Stimulated activated CD4-positive, alpha-beta T cell treated with anti-CD3 and anti-CD28 coated beads, Interleukin-2, amount 100 ng/mL, for 48 hours (primary cell): ENCODE results near the gene SDK2.

Source experiments
- DNase-seq, 2 donors: peaks; one replicate each; pipeline ENCODE4 v3.0.0-alpha.2; 2020

The SDK2 gene

DNA sequence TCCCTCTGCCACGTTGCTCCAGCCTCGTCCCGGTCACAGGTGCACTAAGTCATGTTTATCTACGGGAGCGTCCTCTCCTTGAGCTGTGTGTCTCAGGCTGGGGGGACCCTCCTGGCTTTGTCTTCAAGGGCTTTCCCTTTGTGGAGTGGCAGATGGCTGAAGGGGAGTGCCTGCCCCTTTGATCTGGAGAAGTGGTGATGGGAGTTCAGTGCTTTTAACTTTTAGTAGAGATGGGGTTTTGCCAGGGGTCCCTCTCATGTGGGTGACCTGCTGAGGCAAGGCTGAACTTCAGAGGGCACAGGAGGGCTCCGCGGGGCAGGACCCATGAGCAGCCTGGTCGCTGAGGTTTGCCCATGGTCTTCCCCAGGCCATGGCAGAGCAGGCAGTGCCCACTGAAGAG is 259.3 kb downstream of the SDK2 start:
- no peak for DNase-seq

DNA sequence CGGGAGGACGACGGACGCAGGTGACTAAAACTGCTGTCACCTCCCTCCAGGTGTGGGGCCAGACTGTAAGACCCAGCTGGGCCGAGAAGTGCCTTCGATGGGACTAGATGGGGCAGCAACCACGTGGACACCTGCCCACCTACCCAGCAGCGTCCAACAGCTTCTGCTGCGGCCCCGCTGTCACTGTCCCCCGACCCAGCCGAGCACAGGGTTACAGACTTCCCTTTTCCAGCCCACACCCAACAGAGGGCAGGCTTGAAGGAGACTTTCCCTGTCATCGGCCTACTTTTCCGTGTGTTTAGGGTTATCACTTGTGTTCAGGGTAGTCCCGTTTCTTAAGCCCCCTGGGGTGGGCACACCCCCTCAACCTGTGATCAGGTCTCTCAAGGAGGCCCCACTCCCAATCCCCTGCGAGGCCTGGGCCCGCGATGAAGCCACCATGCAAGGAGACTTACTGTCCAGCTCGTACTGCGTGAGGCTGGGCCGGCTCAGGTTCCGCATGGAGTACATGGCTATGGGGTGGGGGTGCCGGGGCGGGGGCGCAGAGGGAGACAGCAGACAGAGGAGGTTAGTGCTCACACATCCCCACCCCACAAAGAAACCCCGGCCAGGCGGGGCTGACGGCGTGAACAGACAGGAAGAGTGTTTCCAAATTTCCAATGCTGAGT is 263.7 kb downstream of the SDK2 start:
- DNase-seq, result no peak

DNA sequence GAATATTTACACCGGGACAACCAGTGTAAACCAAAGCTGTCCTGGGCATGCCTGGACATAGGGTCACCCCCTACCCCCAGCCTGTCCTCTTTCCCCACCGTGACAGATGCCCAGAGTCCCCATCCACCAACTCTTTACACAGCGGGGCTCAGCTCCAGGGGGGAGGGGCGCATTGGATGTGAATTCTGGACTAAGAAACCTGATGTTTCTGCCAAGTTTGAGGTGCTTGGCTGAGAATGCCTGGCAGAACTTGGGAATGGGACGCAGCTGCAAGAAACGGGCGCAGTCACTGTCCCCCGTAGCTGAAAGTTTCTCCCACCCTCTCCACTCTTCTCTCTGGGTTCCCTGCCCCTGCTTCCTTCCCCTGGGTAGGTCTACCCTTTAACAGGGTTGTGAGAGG is 264.4 kb downstream of the SDK2 start:
- no peak for DNase-seq

DNA sequence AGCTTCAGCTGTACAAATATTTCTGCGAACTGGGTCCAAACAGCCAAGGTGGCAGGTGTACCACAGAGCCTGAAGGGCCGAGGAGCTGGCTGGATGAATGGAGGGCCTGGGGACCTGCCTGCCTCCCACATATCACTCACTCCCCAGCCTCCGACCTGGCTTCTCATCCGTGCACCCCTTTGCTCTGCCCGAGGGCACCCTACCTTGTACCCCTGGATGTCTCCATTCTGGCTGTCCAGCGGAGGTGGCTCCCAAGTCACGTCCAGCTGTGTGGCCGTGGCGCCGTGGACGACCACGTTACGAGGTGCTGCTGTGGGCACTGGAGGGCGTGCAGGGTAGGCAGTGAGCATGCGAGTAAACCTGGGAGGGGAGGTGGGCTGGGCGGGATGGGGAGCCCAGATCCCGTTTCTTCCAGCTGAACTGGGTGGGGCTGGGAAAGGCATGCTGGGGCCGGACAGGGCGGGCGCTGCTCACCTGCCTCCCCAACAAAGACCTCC is 265.2 kb downstream of the SDK2 start:
- DNase-seq, result no peak

DNA sequence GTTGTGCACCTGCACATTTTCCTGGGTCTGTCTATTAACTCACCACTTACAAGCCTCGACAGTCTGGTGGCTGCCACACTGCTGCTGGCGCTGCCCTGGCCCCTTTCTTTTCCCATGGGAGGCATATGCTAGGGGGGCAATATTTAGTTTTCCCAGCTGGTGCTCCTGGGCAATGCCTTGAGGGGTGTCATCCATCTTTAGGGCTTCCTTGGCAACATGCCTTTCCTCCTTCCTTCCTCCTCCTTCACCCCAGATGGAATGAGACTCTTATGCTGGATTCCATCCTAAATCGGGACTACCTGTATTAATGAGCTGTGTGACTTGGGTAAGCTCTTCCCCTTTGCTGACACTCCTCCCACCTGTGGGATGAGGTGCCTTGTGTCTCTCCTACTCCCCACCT is 267.6 kb downstream of the SDK2 start:
- DNase-seq, result no peak

DNA sequence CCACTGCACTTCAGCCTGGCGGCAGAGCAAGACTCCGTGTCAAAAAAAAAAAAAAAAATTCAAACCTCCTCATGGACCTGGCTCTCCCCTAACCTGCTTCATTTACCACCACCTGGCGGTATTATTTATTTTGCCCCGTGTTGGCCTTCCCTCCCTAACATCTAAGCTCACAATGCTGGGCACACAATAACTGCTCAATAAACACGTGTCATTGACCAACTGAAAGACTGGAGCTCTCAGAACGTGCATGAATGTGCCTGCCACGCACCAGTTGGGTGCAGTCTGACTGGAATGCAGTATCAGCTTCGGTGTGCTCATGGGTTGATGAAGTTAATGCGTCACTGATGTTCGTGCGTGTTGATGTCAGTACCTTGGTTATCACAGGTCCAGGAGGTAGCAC is 268.1 kb downstream of the SDK2 start:
- no peak for DNase-seq

DNA sequence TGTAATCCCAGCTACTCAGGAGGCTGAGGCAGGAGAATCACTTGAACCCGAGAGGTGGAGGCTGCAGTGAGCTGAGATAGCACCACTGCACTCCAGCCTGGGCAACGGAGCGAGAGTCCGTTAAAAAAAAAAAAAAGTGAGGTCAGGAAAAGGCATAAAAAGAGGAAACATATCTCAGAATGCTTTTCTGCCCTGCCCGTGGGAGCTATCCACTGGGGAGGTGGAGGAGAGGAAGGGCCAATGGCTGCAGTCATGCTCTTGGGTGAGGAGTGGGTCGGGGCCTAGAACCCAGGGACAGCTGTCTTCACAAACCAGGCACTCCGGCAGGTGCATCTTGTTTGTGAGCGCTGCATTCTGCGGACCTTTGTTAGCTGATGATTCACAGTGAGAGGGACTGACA is 272.4 kb downstream of the SDK2 start:
- DNase-seq, result no peak

DNA sequence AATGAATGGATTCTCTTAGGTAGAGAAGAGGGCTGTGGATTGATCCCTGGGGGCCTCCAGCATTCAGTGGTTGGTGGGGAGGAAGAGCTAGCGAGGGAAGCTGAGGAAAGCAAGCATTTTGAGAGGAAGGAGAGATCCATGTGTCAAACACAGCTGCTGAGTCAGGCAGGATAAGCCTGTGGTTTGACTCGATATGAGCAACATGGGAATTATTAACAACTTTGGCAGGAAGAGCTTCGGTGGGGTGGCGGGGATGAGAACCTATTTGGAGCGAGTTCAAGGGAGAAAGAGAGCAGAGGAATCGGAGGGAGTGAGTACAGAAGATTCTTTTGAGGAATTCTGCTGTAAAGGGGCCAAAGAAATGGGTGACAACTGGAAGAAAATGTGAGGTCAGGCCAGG is 273.0 kb downstream of the SDK2 start:
- no peak for DNase-seq

DNA sequence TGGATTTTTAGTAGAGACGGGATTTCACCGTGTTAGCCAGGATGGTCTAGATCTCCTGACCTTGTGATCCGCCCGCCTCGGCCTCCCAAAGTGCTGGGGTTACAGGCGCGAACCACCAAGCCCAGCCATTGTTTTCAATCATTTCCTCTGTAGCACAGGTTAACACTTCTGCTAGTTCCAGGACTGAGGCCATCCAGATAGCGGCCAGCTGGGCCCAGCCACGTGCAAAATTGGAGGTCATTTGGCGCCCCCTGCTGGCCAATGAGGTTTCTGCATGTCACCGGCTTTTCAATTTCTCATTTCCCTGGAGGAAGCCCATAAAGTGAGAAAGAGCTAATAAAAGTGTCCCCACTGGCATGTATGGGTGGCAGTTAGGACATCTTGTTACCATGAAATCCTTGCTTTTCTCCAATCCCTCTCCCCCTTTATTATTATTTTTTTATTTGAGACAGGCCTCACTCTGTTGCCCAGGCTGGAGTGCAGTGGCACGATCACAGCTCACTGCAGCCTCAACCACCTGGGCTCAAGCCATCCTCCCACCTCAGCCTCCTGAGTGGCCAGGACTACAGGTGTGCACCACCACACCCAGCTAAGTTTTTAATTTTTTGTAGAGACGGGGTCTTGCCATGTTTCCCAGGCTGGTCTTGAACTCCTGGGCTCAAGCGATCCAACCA is 274.3 kb downstream of the SDK2 start:
- DNase-seq, result peak; percentile 80 to 82

DNA sequence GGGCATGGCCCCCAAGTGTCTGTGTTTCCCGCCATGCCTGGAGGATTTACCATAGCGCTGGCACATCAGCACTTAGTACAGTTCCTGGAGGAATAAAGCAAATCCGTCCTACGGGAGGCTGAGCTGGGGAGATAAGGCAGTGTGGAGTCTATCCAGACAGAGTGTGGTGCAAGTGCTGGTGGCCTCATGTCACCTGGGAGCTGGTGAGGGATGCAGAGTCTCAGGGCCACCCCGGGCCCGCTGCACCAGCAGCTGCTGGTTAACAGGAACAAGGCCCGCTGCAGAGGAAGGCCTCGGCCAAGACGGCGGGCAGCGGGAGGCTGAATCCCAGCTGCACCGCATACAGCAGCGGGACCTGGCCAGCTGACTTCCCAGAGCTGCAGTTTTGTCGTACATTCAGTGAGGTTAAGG is 275.1 kb downstream of the SDK2 start:
- no peak for DNase-seq

DNA sequence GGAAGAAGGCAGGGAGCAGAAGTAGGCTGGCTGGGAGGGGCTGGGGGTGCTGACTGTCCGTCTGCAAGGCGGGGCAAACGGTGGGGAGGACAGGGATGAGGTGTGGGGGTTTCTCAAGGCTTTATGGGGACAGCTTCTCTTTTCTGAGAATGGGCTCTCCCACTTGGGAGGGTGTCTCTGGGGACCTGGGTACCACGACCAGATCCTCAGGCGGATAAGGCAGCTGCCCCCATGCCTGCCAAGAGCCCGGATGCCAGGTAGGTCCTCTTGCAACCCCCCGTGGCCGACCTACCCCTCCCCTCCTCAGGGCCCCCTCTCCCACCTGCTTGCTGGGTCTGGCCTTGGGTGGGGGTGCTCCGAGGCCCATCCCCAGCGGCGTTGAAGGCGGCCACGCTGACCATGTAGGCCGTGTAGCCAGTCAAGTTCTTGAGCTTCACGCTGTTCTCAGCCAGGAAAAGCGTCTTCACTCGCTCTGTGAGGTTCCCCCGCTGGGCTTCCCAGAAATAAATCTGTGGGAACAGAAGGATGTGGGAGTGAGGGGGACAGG is 276.1 kb downstream of the SDK2 start:
- DNase-seq, result no peak

DNA sequence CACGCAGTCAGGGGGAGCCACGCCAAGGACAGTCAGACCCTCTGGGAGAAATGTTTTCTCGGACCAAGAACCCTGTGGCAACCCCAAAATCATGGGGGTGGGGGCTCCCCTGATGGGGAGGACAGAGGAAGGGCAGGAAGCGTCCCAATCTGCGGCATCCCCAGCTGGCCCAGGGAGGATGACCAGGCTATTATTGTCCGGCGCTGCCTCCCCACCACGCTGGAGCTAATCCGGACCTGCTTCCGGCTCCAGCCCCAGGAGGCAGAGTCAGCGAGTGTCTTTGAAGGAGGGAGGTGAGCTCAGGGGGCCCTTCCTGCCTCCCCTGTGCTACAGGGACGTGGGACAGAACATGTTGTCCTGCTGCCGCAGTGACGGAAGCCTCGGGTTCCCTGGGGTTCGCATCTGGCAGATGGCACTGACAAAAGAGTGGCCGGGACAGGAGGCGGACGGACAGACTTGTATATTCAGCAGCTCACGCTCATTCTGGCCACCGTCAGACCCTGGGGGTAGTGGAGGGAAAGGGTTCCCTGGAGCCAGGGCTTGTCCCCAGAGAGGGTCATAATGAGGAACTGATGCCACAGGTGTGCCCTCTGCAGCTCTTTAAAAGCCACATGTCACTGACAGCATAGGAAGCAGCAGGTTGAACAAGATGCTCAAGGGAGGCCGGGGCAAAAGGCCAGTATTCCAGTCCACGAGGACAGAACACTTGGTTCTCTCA is 278.2 kb downstream of the SDK2 start:
- no peak for DNase-seq

DNA sequence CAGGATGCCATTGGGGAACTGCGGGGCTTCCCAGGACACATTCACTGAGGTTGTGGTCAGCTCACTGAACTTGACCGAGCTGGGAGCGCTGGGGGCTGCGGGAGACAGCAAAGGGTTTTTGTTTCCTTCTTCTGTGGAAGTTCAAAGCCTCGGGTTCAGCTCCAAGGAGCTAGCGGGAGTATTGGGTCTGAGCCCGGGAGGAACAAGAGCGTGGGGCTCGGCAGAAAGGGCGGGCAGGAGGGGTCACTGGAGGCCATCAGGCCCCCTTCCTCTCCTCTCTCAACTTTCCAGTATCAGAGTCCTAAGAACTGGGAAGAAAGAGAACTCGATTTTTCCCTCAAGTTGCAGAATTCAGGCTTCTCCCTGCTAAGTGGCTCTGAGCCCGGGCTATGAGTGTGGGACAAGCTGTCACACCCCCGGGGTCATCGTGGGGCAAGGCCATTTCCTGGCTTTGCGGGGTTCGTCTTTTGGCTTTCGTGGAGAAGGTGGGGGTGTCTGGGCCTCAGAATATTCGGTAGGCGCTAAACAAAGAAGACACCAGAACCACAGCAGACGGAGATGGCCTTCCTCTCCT is 278.9 kb downstream of the SDK2 start:
- no peak for DNase-seq

DNA sequence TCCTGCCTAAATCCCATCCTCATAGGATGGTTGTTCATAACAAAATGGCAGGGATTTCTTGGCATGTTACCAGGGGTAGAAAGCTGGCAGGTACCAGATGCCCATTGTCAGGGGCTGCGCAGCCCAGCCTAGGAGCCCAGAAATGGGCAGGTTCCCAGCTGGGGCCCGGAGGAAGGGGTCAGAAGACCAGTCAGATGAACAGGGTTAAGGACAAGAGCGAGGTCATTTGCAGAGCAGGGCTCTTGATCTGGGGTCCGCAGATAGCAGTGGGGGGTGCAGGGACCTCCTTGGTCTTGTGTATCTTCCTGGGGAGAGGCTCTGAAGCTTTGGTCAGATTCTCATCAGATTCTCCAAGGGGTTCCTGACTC is 280.1 kb downstream of the SDK2 start:
- DNase-seq, result no peak

DNA sequence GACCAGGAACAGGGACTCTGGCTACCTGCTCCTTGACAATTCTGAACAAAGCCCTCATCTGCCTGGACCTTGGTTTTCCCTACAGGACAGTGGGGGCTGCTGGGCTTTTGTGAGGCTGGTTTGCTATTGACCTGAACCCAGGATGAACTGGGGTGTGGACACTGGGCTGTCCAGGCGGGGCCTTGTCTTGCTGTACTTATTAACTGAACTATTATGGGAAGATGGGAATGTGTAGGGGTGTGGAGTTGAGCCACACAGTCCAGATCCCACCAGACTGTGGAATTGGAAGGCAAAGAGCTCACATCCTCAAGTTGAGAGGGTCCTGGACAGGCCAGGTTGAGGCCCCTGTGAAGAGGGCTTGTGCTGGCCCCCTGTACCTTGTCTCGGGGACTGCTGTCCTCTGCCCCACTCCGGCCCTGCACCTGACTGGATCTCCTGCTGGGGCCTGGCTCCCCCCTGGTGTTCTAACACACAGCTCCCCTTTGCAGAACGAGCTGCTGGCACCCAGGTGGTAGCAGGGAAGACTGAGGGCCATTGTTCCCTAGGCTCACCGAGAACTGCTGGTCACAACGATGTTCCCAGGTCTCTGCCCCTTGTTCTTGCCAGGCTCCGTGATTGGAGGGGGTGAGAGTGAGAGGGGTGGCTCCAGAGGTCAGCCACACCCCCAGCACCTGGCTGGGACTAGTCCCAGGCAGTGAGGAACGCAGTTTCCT is 280.6 kb downstream of the SDK2 start:
- DNase-seq, result no peak

DNA sequence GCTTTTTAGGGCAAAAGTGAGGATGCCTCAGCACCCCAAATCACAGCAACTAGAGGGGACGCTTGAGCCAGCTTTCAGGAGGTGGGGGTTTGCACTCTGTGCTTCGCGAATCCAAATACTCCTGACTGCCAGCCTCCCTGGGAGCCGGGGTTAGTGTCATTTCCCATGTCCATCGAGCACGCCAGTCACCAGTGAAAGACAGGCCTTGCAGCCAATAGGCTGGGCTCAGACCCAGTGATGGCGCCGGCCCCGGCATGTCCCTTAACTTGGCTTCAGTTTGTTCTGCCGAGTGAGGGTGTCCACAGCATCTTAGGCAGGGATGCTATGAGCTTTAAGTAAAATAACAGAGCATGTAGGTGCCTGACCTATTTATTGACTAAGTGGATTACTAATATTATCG is 281.5 kb downstream of the SDK2 start:
- DNase-seq, result no peak

DNA sequence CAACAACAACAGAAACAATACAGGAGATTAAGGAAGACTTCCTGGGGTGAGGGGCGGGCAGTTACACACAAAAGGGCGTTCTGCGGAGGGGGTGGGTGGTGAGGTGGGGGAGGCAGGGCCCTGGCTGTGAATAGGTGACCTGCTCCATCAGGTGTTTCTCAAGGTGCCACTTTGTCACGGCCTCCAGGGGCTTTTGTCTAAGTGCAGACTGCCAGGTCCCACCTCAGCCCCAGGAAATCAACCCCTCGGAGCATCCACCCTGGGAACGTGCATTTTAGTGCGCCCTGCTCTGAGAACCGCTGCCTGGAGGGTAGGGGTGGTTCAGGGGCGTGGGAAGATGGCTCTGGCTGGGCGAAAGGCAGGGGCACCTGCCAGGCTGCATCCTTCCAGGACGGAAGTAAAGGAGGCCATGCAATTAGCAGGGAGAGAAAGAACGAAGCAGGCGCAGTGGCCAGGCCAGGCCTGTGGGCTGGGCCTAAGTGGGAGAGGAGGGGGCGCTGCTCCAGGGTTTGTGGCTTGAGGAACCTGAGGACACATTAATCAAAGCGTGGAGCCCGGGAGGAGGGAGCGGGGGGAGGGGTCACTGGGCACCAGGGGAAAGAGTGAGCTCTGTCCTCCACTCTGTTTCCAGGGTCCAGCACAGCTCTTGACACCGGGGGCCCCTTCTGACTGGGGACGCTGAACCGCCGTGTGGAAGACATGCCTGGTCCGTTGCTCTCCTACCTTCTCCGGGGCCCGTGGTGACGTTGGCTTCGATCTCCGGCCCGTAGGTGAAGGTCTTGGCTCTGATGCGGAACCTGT is 283.1 kb downstream of the SDK2 start:
- no peak for DNase-seq

DNA sequence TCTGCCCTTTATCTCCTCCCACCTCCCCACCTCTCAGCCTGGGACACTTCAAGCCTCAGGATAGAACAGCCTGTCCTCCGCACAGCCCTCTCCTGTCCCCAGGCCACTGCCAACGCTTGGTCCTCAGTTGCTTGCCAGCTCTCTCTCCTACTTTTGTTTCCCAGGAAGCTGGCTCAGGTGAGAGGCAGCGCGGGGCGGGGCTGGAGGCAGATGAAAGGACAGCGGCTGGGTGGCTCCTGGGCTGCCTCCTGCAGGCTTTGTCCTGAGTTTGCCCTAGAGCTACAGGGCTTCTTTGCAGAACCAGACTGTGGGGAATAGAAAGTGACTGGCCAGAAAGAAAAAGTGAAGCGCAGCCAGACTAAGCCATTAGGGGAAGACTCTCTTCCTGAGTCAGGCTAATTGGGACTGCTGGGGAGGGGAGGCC is 284.2 kb downstream of the SDK2 start:
- DNase-seq, result no peak

DNA sequence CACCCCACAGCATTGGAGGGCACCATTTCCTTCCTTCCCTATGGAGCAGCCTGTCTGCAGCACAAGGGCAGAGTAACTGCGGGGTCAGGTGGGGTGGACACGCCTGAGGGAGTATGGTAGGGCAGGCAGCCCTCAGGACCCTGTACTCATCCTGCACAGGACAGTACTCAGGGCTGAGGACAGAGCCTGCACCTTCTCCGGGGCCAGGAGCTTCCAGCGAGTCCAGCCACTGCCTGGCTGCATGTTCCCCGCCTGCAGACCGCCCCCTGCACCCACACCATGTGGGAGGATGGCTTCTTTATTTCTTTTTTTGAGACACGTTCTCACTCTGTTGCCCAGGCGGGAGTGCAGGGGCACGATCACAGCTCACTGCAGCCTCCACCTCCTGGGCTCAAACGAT is 284.9 kb downstream of the SDK2 start:
- DNase-seq, result no peak

DNA sequence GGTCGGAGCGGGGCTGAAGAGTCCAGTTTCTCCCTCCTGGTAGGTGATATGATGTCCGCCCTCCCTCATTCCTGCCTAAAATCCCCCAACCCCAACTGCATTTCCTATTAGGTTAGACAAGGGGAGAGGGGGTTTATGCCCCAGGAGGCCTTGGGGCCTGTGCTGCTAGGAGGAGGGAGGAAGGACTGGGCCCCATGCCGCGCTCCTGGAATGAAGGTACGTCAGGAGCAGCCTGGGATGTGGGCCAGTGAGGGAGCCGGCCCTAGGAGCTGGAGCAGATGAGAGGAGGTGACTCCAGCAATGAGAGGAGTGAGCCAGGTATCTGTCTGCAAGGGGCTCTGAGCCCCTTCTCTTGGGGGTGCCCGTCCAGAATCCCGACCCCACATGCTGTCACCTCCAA is 285.6 kb downstream of the SDK2 start:
- DNase-seq, result no peak

DNA sequence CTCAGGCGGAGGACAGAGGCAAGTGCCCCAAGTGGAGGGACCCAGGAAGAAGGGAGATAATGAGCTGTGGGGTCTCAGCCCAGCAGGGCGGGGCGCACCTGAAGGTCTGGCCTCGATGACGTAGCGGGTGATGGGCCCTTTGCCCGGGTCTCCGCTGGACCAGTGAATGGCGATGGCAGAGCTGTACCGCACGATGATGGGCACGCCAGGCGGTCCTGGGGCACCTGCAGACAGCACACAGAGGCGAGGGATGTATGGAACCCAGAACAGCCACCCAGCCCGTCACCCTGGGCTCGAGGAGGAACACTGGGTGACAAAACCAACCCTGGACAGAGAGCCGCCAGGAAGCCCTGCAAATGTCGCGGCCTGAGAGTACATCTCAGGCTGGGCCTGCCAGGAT is 286.3 kb downstream of the SDK2 start:
- DNase-seq, result no peak

DNA sequence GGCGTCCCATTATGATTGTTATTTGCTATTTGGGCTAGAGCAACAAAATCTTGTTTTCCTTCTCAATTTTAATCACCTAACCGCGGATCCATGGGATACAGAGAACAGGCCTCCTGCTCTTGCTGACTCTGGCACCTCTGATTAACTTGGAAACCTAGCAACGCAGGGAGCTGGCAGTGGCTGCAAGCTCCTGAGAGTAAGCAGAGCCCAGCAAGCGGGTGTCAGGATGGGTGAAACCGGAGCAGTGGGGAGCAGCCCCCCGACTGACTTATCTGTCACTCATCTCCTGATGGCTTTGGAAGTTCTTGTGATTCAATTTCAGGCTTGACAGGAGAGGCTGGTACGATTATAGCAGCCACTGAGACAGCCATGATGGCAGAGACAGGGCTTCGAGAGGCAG is 286.9 kb downstream of the SDK2 start:
- DNase-seq, result no peak
